ENCODE measurements around the gene MED29.

Gene MED29

GRCh38 chr19:39382991-39383828, 8.0 kb upstream of the MED29 start:
- TF ChIP-seq, protein P1, sequence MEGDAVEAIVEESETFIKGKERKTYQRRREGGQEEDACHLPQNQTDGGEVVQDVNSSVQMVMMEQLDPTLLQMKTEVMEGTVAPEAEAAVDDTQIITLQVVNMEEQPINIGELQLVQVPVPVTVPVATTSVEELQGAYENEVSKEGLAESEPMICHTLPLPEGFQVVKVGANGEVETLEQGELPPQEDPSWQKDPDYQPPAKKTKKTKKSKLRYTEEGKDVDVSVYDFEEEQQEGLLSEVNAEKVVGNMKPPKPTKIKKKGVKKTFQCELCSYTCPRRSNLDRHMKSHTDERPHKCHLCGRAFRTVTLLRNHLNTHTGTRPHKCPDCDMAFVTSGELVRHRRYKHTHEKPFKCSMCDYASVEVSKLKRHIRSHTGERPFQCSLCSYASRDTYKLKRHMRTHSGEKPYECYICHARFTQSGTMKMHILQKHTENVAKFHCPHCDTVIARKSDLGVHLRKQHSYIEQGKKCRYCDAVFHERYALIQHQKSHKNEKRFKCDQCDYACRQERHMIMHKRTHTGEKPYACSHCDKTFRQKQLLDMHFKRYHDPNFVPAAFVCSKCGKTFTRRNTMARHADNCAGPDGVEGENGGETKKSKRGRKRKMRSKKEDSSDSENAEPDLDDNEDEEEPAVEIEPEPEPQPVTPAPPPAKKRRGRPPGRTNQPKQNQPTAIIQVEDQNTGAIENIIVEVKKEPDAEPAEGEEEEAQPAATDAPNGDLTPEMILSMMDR (conservative IDR thresholded peaks at IDR 0.05) = no peak
- no peak overlapping the region for H3K27ac ChIP-seq

- no peak overlapping the region for H3K27ac ChIP-seq
- TF ChIP-seq, protein P1 (conservative IDR thresholded peaks at IDR 0.05) = no peak
Measured at GRCh38 chr19:39384839-39385568, 6.2 kb upstream of the MED29 start.

- TF ChIP-seq, protein P1 (conservative IDR thresholded peaks at IDR 0.05) = no peak
- no peak overlapping the region for H3K27ac ChIP-seq
Measured at GRCh38 chr19:39385629-39386411, 5.4 kb upstream of the MED29 start.

GRCh38 chr19:39386557-39386956, 4.6 kb upstream of the MED29 start:
- TF ChIP-seq, protein P1 (conservative IDR thresholded peaks at IDR 0.05) = no peak
- no peak overlapping the region for H3K27ac ChIP-seq

DNA sequence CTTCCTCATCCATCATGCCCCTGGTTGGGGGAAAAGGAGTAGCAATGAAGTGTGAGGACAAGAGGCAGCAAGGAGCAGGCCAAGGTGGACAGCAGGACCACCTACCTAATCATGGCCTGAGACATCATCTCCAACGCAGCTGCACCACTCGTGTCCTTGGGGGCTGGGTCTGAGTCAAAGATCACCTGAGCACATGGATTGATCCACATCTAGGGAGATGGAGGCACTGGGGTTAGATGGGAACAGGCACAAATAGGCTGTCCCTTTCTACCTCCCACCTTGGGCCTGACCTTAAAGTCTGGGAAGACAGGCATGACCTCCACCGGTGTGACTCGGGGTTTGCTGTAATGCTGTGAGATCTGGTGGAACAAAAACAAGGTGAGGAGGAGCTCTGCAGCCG, 2.5 kb upstream of the MED29 start:
- TF ChIP-seq, protein P1 (conservative IDR thresholded peaks at IDR 0.05) = no peak
- H3K27ac ChIP-seq = no peak overlapping the region

GRCh38 chr19:39389631-39390414, 1.4 kb upstream of the MED29 start:
- H3K27ac ChIP-seq = peak overlapping the region; percentile 96

More at GRCh38 chr19:39389631-39390414, 1.4 kb upstream of the MED29 start:
- TF ChIP-seq, protein P1 (conservative IDR thresholded peaks at IDR 0.05) = no peak

Data from VCaP (cell line).